A549 treated with AZD9567 at 1 μM for 4 hours (cell line): ENCODE data around the gene IL2. TPM values are rescaled to one million over a fixed set of nuclear protein-coding genes. Genes with fewer than 3 reads are reported as not detected.

Experiments used
- total RNA-seq: library from RNA; stranded (reverse); fragments of 200-300 nt; extraction: Qiagen RNA extraction; gene quantifications from 5 replicates; pipeline ENCODE4 v1.2.3, GENCODE V29; 2022; ENCODE audit not compliant: insufficient read depth

Gene IL2
- total RNA-seq = not detected in 5 replicates

GRCh38 chr4:122456231-122457116, at the start of gene IL2:
IL2 (minus strand) TSS chr4:122456725; CDS start chr4:122456440, 285 bp downstream.

Other genes starting within 250 kb of the IL2 start
- not detected in 5 replicates for gene ADAD1, start 77.7 kb downstream of the IL2 start, total RNA-seq
- gene IL21, start 164.3 kb upstream of the IL2 start, total RNA-seq = not detected in 5 replicates